ENCODE data around the gene PPA1.
A peak's percentile ranks its signal among the peaks of the same experiment; 100 is the strongest.

PPA1 gene

GRCh38 chr10:70266056-70266455 lies 32.8 kb upstream of the PPA1 start:
- no peak for TF ChIP-seq TOX (CRISPR knock-in tag; IDR thresholded peaks at IDR 0.05; ENCODE audit: borderline replicate concordance)
- TF ChIP-seq ESRRG (CRISPR knock-in tag; IDR thresholded peaks at IDR 0.05) = no peak
- no peak for TF ChIP-seq PPARA (CRISPR knock-in tag; IDR thresholded peaks at IDR 0.05; ENCODE audit: borderline replicate concordance)
- TF ChIP-seq RARB (CRISPR knock-in tag; IDR thresholded peaks at IDR 0.05) = no peak
- TF ChIP-seq ISL1 (CRISPR knock-in tag; IDR thresholded peaks at IDR 0.05) = no peak
- no peak for TF ChIP-seq GLIS3 (CRISPR knock-in tag; IDR thresholded peaks at IDR 0.05)
- TF ChIP-seq ZNF565 (CRISPR knock-in tag; conservative IDR thresholded peaks at IDR 0.05; ENCODE audit: low read depth) = no peak
- TF ChIP-seq ZFP3 (CRISPR knock-in tag; IDR thresholded peaks at IDR 0.05) = no peak
- TF ChIP-seq ZC3H10 (CRISPR knock-in tag; IDR thresholded peaks at IDR 0.05) = no peak
- no peak for ATAC-seq

- peak; percentile 69 for ATAC-seq
- TF ChIP-seq ZC3H10 (CRISPR knock-in tag; IDR thresholded peaks at IDR 0.05) = no peak
- TF ChIP-seq BACH2 (CRISPR knock-in tag; IDR thresholded peaks at IDR 0.05; ENCODE audit: borderline replicate concordance) = no peak
- TF ChIP-seq TCF4 (CRISPR knock-in tag; IDR thresholded peaks at IDR 0.05; ENCODE audit: borderline replicate concordance) = no peak
- TF ChIP-seq ZFP30 (CRISPR knock-in tag; IDR thresholded peaks at IDR 0.05) = no peak
- TF ChIP-seq CREB5 (CRISPR knock-in tag; IDR thresholded peaks at IDR 0.05; ENCODE audit: low read depth) = no peak
- TF ChIP-seq TOX (CRISPR knock-in tag; IDR thresholded peaks at IDR 0.05; ENCODE audit: borderline replicate concordance) = no peak
- TF ChIP-seq PATZ1 (CRISPR knock-in tag; IDR thresholded peaks at IDR 0.05; ENCODE audit: borderline replicate concordance) = no peak
- no peak for TF ChIP-seq ZNF565 (CRISPR knock-in tag; conservative IDR thresholded peaks at IDR 0.05; ENCODE audit: low read depth)
- TF ChIP-seq CSRNP3 (CRISPR knock-in tag; IDR thresholded peaks at IDR 0.05) = no peak
- no peak for TF ChIP-seq PPARA (CRISPR knock-in tag; IDR thresholded peaks at IDR 0.05; ENCODE audit: borderline replicate concordance)
These were observed 31.9 kb upstream of the PPA1 start for GRCh38 chr10:70265032-70265689.

GRCh38 chr10:70260734-70261133 lies 27.5 kb upstream of the PPA1 start:
- ATAC-seq = no peak
- TF ChIP-seq RARB (CRISPR knock-in tag; IDR thresholded peaks at IDR 0.05) = no peak
- TF ChIP-seq ARNTL (CRISPR knock-in tag; IDR thresholded peaks at IDR 0.05; ENCODE audit: borderline replicate concordance, low read depth) = no peak
- no peak for TF ChIP-seq TOX (CRISPR knock-in tag; IDR thresholded peaks at IDR 0.05; ENCODE audit: borderline replicate concordance)
- no peak for TF ChIP-seq ISL1 (CRISPR knock-in tag; IDR thresholded peaks at IDR 0.05)
- TF ChIP-seq PATZ1 (CRISPR knock-in tag; IDR thresholded peaks at IDR 0.05; ENCODE audit: borderline replicate concordance) = no peak
- no peak for TF ChIP-seq ZNF70 (CRISPR knock-in tag; IDR thresholded peaks at IDR 0.05)
- no peak for TF ChIP-seq ZC3H10 (CRISPR knock-in tag; IDR thresholded peaks at IDR 0.05)
- TF ChIP-seq GLIS3 (CRISPR knock-in tag; IDR thresholded peaks at IDR 0.05) = no peak
- no peak for TF ChIP-seq CREB5 (CRISPR knock-in tag; IDR thresholded peaks at IDR 0.05; ENCODE audit: low read depth)
- TF ChIP-seq BACH2 (CRISPR knock-in tag; IDR thresholded peaks at IDR 0.05; ENCODE audit: borderline replicate concordance) = no peak
- TF ChIP-seq ZNF565 (CRISPR knock-in tag; conservative IDR thresholded peaks at IDR 0.05; ENCODE audit: low read depth) = no peak
- no peak for TF ChIP-seq TCF4 (CRISPR knock-in tag; IDR thresholded peaks at IDR 0.05; ENCODE audit: borderline replicate concordance)
- TF ChIP-seq OSR1 (CRISPR knock-in tag; IDR thresholded peaks at IDR 0.05) = no peak
- TF ChIP-seq CSDC2 (CRISPR knock-in tag; IDR thresholded peaks at IDR 0.05) = no peak
- no peak for TF ChIP-seq PPARA (CRISPR knock-in tag; IDR thresholded peaks at IDR 0.05; ENCODE audit: borderline replicate concordance)
- no peak for TF ChIP-seq TSHZ2 (CRISPR knock-in tag; IDR thresholded peaks at IDR 0.05)
- no peak for TF ChIP-seq CSRNP3 (CRISPR knock-in tag; IDR thresholded peaks at IDR 0.05)
- TF ChIP-seq POU6F1 (CRISPR knock-in tag; IDR thresholded peaks at IDR 0.05; ENCODE audit: borderline replicate concordance, low read depth) = no peak

Data from SK-N-SH treated with all-trans-retinoic acid at 6 μM for 48 hours (cell line).